GM18508 (cell line): ENCODE measurements around the gene ST3GAL4.
A peak's percentile ranks its signal among the peaks of the same experiment; 100 is the strongest.

ENCODE experiments used
- ATAC-seq: cut with Tn5 transposase; IDR thresholded peaks from one replicate; pipeline ENCODE4 v1.9.1; 2021; ENCODE audit warnings: moderate number of reproducible peaks; ENCODE audit not compliant: insufficient read depth, unreplicated experiment

Gene ST3GAL4

GRCh38 chr11:126417091-126417862, 61.8 kb downstream of the ST3GAL4 start:
- no peak for ATAC-seq

GRCh38 chr11:126418887-126419286, 63.4 kb downstream of the ST3GAL4 start:
- no peak for ATAC-seq

- ATAC-seq: peak; percentile 64
Measured at GRCh38 chr11:126419801-126420697, 64.6 kb downstream of the ST3GAL4 start.

DNA sequence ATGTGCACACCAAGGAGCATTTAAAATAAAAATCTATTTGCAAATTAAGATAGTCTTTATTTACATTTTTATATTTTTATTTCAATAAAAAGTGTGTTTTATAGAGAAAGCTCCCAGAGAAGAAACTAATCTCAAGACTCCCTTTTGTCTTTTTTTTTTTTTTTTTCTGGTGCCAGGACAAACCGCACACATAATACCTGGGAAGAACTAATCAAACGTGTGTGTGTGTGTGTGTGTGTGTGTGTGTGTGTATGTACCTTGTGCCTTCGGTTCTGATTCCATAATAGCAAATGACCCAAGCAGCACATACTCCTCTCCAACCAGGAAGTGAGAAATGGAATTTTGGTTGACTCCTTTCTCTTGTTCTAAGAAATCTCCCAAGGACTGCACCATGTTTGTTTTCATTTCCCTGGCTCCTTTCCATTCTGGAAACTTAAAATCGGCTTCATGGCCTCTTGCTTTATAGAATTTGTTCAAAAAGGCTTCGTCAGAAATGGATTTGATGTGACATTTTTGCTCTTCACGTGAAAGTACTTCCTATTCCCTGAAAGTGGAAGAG, 65.3 kb downstream of the ST3GAL4 start:
- no peak for ATAC-seq

- no peak for ATAC-seq
Measured at GRCh38 chr11:126421271-126421671, 65.8 kb downstream of the ST3GAL4 start.

DNA sequence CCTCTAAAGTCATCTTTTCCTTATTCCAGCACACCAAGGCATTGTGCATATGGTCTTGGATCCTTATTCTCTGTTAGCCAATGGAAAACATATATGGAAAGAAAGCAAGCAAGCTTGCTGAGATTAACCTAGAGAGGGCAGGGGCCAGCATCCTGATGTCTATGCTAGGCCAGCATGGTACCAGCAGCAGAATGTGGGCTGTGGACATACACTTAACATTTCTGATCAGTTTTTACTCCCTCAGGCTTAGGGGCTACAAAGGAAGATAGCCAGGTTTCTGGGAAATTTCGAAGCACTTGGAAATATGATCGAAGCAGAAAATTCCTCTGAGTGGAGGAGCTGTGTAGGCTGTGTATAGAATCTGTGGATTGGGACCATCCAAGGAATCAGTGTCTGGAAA, 67.0 kb downstream of the ST3GAL4 start:
- ATAC-seq: no peak

DNA sequence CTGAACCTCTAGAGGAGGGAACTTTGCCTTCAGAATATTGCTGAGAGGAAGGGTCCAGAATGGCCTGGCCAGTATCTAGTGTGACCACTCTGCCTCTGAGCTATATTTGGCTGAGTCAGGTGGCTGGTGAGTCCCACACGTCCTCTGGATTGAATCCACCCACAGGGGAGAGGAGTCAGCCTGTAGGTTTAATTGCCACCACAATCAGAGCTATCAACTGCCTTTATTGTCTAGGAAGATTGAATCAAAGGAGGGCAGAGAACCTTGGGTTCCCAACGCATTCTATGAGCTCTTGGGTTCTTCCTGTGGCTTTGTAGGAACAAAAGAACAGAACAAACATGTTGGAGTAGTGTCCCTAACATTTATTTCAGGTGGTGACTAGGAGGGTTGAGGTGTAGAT, 67.7 kb downstream of the ST3GAL4 start:
- no peak for ATAC-seq

- no peak for ATAC-seq
Measured at GRCh38 chr11:126423743-126424142, 68.3 kb downstream of the ST3GAL4 start.

DNA sequence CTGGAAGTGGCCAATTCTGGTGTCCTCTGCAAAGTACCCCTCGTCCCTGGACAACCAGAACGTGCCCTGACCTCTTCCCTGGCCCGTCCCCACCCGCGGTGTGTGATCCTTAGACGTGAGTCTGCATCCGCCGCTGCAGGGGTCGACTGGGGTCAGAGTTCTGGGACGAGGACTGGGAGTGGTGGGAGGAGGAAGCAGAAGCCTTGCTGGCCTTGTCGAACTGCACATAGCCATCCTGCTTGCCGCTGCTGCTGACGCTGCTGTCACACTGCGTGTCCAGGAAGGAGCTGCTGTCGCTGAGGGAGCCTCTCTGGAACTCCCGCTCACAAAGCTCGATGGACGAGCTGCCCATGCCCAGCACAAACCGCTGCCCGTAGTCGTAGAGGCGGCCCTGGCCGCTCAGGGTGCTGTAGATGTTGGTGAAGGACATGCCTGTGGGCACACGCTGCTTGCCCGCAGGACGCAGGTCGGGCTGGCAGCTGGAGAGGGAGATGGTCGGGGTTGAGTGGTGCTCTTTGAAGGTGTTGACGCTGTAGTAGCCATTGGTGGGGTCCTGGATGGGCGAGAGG, 69.1 kb downstream of the ST3GAL4 start:
- ATAC-seq: no peak

- ATAC-seq: no peak
Measured at GRCh38 chr11:126426106-126426505, 70.6 kb downstream of the ST3GAL4 start.

DNA sequence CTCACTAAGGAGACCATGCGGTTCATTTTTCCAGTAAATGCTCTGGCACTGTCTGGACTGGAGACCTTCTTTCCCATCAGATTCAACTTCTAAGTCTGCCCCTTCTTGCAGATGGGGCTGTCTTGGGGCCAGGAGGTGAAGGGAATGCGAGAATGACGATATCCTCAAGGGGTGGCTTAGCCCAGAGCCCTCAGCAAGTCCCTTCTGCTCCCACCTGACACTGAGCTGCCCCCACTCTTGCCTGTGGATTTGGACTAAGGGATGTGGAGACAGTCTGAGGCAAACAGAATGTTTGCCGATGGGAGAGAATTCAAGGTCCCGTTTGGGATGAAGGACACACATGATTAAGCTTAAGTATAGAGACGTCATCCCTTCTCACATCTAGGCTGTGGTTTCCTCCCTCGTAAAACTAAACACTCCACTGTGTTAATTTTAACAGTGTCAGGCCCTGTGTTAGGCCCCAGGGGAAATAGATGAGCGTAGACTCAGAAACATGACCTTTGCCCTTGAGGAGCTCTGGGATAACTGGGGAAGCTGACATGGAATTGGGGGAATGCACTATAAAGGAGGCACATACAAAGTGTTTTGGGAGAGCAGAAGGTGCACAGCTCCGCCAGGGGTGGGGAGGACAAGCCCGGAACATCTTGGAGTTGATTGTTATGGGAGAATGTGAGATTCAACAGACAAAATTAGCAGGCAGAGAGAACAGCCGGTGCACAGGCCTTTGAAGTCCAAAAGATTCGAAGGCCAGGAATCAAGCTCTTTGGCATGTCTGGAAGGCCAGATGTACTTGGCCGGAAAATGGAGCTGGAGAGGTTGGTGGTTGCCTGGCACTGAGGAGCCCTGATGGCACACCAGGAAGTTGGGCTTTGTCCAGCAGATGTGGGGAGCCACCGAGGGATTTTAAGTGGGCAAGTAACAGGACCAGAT, 71.6 kb downstream of the ST3GAL4 start:
- ATAC-seq: no peak

DNA sequence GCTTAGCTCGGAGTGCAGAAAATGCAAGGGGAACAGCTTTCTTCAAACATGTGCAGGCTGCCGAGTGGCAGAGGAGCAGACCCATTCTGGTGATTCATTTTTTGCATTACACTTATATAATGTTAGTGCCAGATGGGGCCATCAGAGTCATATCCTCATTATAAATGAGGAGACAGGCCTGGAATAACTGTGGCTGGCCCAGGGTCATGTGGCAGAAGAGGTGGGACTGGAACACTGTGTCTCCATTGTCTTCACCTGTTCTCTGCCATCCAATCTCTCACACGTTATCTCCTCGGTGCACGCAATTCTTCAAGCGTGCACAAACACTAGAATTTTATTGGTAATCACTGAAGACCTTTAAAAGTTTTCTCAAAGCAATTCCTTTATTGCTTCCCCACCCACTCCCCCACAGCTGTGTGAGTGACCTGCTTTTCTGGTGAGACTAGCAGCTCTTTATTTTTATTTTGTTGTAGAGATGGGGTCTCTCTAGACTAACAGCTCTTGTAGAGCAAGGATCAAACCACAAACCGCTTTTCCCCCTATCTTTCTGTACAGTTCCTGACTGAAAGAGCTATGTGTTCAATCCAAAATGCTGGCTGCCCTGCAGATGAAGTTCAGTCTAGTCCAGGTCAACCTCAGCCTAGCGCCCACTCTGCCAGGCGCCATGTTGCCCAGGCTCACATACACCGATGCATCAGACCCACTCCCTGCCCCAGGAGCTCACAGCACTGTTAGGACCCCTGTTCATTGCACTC, 75.3 kb downstream of the ST3GAL4 start:
- no peak for ATAC-seq

DNA sequence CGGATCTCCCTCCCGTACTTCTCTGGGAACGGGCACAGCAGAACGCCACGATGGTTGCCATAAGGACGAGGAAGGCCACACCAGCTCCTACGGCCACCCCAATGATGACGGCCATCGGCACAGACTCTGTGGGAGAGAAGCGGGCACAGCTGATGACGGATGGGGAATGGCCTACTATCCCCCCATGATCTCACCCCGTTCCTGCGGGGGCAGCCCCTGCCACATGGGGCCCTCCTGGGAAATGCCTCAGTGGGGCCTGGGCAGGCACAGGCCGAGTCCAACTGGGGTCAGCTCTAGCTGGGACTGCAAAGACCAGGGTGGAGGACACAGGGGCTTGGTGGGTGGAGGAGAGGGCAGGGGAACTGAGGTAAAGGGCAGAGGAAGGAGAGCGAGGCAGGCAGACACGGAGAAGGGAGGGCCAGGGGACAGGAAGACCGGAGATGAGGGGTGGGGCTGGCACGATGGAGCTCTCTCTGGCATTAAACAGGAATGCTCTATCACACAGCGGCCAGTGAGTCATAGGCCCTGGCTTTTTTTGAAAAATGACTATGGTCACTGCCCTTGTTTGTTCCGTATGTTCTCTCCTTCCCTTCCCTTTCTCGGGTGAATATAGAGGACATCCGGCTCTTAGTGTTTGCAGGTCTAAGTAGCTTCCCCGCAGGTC, 76.0 kb downstream of the ST3GAL4 start:
- no peak for ATAC-seq

- ATAC-seq: no peak
Measured at GRCh38 chr11:126432065-126432461, 76.6 kb downstream of the ST3GAL4 start.

GRCh38 chr11:126432525-126432924, 77.0 kb downstream of the ST3GAL4 start:
- ATAC-seq: no peak

- no peak for ATAC-seq
Measured at GRCh38 chr11:126433244-126433846, 77.9 kb downstream of the ST3GAL4 start.

DNA sequence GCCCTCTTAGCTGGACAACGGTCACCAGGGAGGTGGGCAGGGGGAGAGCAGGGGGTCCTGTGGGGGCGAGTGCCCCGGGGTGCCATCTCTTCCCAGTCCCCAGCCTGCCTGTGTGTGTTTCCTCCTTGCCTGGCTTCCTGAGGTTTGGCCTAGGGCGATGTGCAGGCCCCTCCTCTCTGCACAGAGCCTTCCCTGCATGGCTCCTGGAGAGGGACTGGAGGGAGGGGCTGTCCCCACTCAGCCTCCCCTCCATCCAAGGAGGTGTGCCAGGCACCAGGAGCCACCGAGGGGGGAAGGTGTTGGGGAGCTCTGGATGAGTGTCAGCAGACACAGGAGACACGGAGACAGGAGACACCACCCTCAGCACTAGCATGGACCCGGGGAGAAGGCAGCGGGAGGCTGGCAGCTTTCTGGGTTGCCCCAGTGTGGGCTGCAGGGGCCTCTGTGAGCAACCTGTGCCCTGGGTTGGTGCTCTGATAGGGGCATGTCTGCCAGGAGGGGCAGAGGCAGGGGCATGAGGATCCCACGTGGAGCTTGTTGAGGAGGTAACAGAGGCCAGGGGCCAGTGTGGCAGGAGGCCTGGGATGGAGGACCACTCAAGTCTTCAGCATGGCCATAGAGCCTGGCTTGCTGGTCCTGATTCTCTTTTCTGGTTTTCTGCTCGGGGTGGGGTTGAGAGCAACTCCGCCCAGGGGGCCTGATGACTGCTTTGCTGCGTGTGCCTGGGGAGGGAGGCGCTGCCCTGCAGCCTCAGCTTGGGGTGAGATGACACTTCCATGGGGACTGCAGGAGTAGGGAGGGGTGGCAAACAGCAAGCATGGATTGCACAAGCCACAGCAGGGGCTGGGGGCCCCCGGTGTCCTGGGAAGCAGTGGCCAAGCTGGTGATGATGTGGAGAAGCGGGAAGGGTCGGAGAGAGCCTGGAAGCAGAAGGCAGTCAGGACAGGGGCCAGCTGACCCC, 78.8 kb downstream of the ST3GAL4 start:
- ATAC-seq: no peak
